K562 (cell line): Measurements from ENCODE around the gene CHAF1A. TPM values are rescaled to one million over a fixed set of nuclear protein-coding genes. Genes with fewer than 3 reads are reported as not detected.

ENCODE experiments used
- CBX1 ChIP-seq: sonication (generic); IDR thresholded peaks from 2 replicates; pipeline ENCODE4 v1.6.1; 2016; ENCODE audit warnings: antibody characterized with exemption, low read depth, mild to moderate bottlenecking
- FOXK2 ChIP-seq, 2 experiments: fragments of 450-650 bp; IDR thresholded peaks in 1 of 2; conservative IDR thresholded peaks in 1 of 2; 2 replicates each; pipeline ENCODE4 v1.6.1; 2016; ENCODE audit warnings: low read depth in 2 of 2, mild to moderate bottlenecking in 1 of 2
- GTF2A2 ChIP-seq: IDR thresholded peaks from 2 replicates; pipeline ENCODE4 v1.6.1; 2016; ENCODE audit warnings: mild to moderate bottlenecking, missing genetic modification characterization, missing compliant biosample characterization
- LCOR ChIP-seq: sonication (generic); formaldehyde crosslinking; IDR thresholded peaks from 2 replicates; pipeline ENCODE4 v1.8.0; 2022; ENCODE audit warnings: mild to moderate bottlenecking, missing genetic modification reagents
- MTA3 ChIP-seq: fragments of 450-650 bp; formaldehyde crosslinking; IDR thresholded peaks from 2 replicates; pipeline ENCODE4 v1.6.1; 2017; ENCODE audit warnings: mild to moderate bottlenecking, borderline replicate concordance
- NBN ChIP-seq: fragments of 450-650 bp; IDR thresholded peaks from 2 replicates; pipeline ENCODE4 v1.6.1; 2016; ENCODE audit warnings: low read depth, mild to moderate bottlenecking
- NCOA4 ChIP-seq: fragments of 450-650 bp; IDR thresholded peaks from 2 replicates; pipeline ENCODE4 v1.6.1; 2018; ENCODE audit warnings: mild to moderate bottlenecking; ENCODE audit not compliant: partially characterized antibody
- NFE2 ChIP-seq: IDR thresholded peaks from 2 replicates; pipeline ENCODE4 v1.6.1; 2014; ENCODE audit warnings: antibody characterized with exemption, low read depth
- NFIC ChIP-seq: fragments of 450-650 bp; IDR thresholded peaks from 2 replicates; pipeline ENCODE4 v1.6.1; 2017; ENCODE audit warnings: mild to moderate bottlenecking, inconsistent platforms
- NFXL1 ChIP-seq: fragments of 450-650 bp; formaldehyde crosslinking; IDR thresholded peaks from 2 replicates; pipeline ENCODE4 v1.4.0; 2021; ENCODE audit warnings: mild to moderate bottlenecking
- PHF8 ChIP-seq: fragments of 200-600 bp; sonication (generic); IDR thresholded peaks from 2 replicates; pipeline ENCODE4 v1.6.1; 2012; ENCODE audit warnings: mixed run types, mild to moderate bottlenecking, inconsistent platforms, low read length, moderate library complexity, borderline replicate concordance
- SNRNP70 ChIP-seq: fragments of 200-400 bp; formaldehyde crosslinking; optimal IDR thresholded peaks from 2 replicates; pipeline ENCODE3; 2017; ENCODE audit warnings: low read depth, low read length
- SRSF3 ChIP-seq: fragments of 200-400 bp; formaldehyde crosslinking; IDR thresholded peaks from 2 replicates; pipeline ENCODE4 v1.6.1; 2016; ENCODE audit warnings: mild to moderate bottlenecking, low read length, moderate library complexity; ENCODE audit not compliant: insufficient read depth
- STAG1 ChIP-seq: sonication (generic); formaldehyde crosslinking; IDR thresholded peaks from 2 replicates; pipeline ENCODE4 v1.5.0; 2020; ENCODE audit warnings: missing genetic modification reagents, borderline replicate concordance
- TCF3 ChIP-seq: sonication (generic); formaldehyde crosslinking; IDR thresholded peaks from 2 replicates; pipeline ENCODE4 v1.4.0; 2020; ENCODE audit warnings: mild to moderate bottlenecking, missing genetic modification reagents
- THRAP3 ChIP-seq: fragments of 450-650 bp; IDR thresholded peaks from 2 replicates; pipeline ENCODE4 v1.6.1; 2016; ENCODE audit warnings: mild to moderate bottlenecking, inconsistent platforms, borderline replicate concordance
- U2AF2 ChIP-seq: fragments of 200-400 bp; formaldehyde crosslinking; optimal IDR thresholded peaks from 2 replicates; pipeline ENCODE3; 2017; ENCODE audit warnings: low read depth, mild to moderate bottlenecking, low read length
- XRCC4 ChIP-seq: IDR thresholded peaks from one replicate; pipeline ENCODE4 v1.6.1; 2011; ENCODE audit not compliant: insufficient read depth, insufficient read length; ENCODE audit errors: extremely low read depth
- ZFP36 ChIP-seq: fragments of 150-350 bp; IDR thresholded peaks from 2 replicates; pipeline ENCODE4 v1.6.1; 2018; ENCODE audit warnings: low read length, low read depth; ENCODE audit not compliant: partially characterized antibody
- ZNF175 ChIP-seq: fragments of 200-800 bp; sonication (Bioruptor generic); IDR thresholded peaks from 2 replicates; pipeline ENCODE4 v1.6.1; 2016; ENCODE audit warnings: low read depth, mild to moderate bottlenecking, missing genetic modification characterization, missing compliant biosample characterization
- polyA plus RNA-seq, 8 experiments: library from polyadenylated mRNA; depleted of rRNA in 4 of 8; stranded (reverse) in 5 of 8; unstranded in 3 of 8; fragments of >200 nt; fragmentation: Nextera tagmentation in 2 of 8; fragmentation: Illumina TruSeq in 1 of 8; extraction: Ambion mirVana in 2 of 8; extraction: Trizol in 1 of 8; gene quantifications; 2 replicates each; pipeline versions ENCODE4 v1.2.1 to v1.2.3, GENCODE V29; 2011 to 2014; ENCODE audit warnings: inconsistent platforms in 1 of 8, missing spikeins in 1 of 8
- total RNA-seq, 7 experiments: library from RNA; depleted of rRNA in 6 of 7; stranded (reverse); fragments of >200 nt in 6 of 7; fragmentation: Illumina TruSeq in 2 of 7; extraction: Trizol in 2 of 7; gene quantifications; 2 replicates each; pipeline versions ENCODE4 v1.2.1 to v1.2.3, GENCODE V29; 2011 to 2021; ENCODE audit warnings: low replicate concordance in 1 of 7
- TF ChIP-seq, protein P1 (sequence below): fragments of 250-450 bp; sonication (Bioruptor Pico); IDR thresholded peaks from 2 replicates; pipeline ENCODE4 v1.9.0; 2021; ENCODE audit warnings: mild to moderate bottlenecking
- TF ChIP-seq, protein P2 (sequence below): fragments of 150-350 bp; conservative IDR thresholded peaks from 2 replicates; pipeline ENCODE4 v1.6.1; 2014; ENCODE audit warnings: low read length
- TF ChIP-seq, protein P3 (sequence below), 2 experiments: IDR thresholded peaks; 2 replicates each; pipeline ENCODE4 v1.6.1; 2012; ENCODE audit warnings: improper control_type of control experiment in 2 of 2, low read depth in 2 of 2, low read length in 2 of 2, borderline replicate concordance in 1 of 2

Gene CHAF1A
- total and polyA plus RNA-seq, 9 of the 15 experiments (the other 6 are each of a cell fraction or from before 2014, with no cell fraction given): 1.6 to 86.9 (median 45.2) TPM

DNA sequence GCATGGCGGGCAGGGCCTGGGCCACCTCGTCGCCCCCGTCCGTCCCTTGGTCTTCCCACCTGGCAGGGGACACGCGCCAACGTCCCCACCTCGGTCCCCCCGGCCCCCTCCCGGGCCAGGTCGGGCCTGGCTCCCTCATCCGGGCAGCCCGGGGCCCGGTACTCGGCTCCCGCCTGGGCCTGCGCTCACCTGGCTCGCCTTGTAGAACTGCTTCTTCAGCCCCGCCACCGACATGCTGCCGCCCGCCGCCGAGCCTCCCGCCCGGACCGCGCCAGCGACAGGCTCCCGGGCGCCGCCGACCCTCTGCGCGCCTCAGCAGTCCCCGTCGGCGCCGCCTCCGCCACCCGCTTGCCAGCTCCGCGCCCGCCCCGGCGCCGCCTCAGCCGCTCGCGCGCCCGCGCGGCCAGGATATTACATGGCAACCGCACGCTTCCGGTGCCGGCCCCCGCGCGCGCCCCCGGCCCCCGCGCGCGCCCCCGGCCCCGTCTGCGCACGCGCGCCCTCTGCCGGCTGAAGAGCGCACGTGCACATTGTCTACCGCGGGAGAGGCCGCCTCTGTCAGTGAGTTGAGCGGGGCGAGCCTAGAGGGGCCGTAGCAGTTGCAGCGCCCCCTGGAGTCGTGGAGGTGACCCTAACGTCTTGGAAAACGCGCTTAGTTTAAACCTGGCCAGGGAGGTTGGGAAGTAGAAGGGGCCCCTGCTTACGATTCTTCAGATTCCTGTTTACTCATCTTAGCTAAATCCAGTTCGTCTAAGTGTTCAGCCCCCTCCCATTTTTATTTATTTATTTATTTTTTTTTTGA, 2.1 kb upstream of the CHAF1A start, which contains the start of gene SH3GL1 (continued):
- peak; percentile 82 for TF ChIP-seq NBN
- no peak for TF ChIP-seq SRSF3
- TF ChIP-seq PHF8: peak; percentile 86; the same call in 1 of the 2 replicates
- 0 out of 2 replicates have a peak, but pooled peaks have one; percentile 16 for TF ChIP-seq MTA3
- peak; percentile 92 for TF ChIP-seq ZNF175 (CRISPR knock-in tag)
- TF ChIP-seq XRCC4: no peak
- TF ChIP-seq FOXK2 (conservative IDR thresholded peaks at IDR 0.05 in 1 of 2, IDR thresholded peaks at IDR 0.05 in 1 of 2; ENCODE audit: low read depth in 2 of 2): 0 out of 4 replicates have a peak, but pooled peaks of 1 of the 2 experiments have one; percentile 22
- no peak for TF ChIP-seq ZFP36
- no peak for TF ChIP-seq NFXL1 (CRISPR knock-in tag)
- TF ChIP-seq, protein P1, sequence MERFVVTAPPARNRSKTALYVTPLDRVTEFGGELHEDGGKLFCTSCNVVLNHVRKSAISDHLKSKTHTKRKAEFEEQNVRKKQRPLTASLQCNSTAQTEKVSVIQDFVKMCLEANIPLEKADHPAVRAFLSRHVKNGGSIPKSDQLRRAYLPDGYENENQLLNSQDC (CRISPR knock-in tag): no peak
- peak; percentile 26; the same call in 1 of the 2 replicates for TF ChIP-seq NFIC
- TF ChIP-seq, protein P2, sequence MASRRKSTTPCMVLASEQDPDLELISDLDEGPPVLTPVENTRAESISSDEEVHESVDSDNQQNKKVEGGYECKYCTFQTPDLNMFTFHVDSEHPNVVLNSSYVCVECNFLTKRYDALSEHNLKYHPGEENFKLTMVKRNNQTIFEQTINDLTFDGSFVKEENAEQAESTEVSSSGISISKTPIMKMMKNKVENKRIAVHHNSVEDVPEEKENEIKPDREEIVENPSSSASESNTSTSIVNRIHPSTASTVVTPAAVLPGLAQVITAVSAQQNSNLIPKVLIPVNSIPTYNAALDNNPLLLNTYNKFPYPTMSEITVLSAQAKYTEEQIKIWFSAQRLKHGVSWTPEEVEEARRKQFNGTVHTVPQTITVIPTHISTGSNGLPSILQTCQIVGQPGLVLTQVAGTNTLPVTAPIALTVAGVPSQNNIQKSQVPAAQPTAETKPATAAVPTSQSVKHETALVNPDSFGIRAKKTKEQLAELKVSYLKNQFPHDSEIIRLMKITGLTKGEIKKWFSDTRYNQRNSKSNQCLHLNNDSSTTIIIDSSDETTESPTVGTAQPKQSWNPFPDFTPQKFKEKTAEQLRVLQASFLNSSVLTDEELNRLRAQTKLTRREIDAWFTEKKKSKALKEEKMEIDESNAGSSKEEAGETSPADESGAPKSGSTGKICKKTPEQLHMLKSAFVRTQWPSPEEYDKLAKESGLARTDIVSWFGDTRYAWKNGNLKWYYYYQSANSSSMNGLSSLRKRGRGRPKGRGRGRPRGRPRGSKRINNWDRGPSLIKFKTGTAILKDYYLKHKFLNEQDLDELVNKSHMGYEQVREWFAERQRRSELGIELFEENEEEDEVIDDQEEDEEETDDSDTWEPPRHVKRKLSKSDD: peak; percentile 76; the same call in 1 of the 2 replicates
- TF ChIP-seq SNRNP70: no peak
- peak; percentile 35; the same call in 1 of the 2 replicates for TF ChIP-seq TCF3
- TF ChIP-seq U2AF2: no peak
- no peak for TF ChIP-seq THRAP3
- TF ChIP-seq, protein P3, sequence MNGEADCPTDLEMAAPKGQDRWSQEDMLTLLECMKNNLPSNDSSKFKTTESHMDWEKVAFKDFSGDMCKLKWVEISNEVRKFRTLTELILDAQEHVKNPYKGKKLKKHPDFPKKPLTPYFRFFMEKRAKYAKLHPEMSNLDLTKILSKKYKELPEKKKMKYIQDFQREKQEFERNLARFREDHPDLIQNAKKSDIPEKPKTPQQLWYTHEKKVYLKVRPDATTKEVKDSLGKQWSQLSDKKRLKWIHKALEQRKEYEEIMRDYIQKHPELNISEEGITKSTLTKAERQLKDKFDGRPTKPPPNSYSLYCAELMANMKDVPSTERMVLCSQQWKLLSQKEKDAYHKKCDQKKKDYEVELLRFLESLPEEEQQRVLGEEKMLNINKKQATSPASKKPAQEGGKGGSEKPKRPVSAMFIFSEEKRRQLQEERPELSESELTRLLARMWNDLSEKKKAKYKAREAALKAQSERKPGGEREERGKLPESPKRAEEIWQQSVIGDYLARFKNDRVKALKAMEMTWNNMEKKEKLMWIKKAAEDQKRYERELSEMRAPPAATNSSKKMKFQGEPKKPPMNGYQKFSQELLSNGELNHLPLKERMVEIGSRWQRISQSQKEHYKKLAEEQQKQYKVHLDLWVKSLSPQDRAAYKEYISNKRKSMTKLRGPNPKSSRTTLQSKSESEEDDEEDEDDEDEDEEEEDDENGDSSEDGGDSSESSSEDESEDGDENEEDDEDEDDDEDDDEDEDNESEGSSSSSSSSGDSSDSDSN (IDR thresholded peaks at IDR 0.05; ENCODE audit: borderline replicate concordance in 1 of 2, low read depth in 2 of 2, low read length in 2 of 2): no peak
- TF ChIP-seq NFE2: peak; percentile 30; the same call in 1 of the 2 replicates
- no peak for TF ChIP-seq NCOA4
- no peak for TF ChIP-seq STAG1 (CRISPR knock-in tag)
- TF ChIP-seq GTF2A2: no peak
- 0 out of 2 replicates have a peak, but pooled peaks have one; percentile 27 for TF ChIP-seq LCOR (CRISPR knock-in tag)
- peak; percentile 32; the same call in 1 of the 2 replicates for TF ChIP-seq CBX1
